HuH-7.5 (cell line): ENCODE measurements around the gene MICAL3.

ENCODE experiments used
- DNase-seq: peaks from one replicate; pipeline ENCODE4 v3.0.0; 2011; ENCODE audit warnings: low spot score

The MICAL3 gene

DNA sequence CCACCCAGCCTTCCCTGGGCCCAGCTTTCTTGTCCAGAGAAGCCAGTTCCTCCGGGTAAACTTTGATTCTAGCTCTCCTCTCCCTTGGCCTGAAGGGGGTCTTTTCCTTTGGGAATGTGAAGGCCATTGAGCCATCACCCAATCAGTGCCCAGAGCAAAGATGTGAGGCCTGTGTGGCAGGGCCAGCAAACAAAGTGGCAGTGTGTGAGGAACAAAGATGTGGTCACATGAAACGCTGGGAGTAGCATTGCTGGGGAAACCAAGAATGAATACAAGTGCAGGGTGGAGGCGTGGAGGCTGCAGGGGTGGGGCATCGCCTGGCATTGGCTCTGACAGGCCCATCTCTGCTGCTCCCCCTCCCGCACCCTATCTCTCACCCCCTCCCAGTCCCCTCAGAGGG, 158.2 kb downstream of the MICAL3 start:
- no peak for DNase-seq

DNA sequence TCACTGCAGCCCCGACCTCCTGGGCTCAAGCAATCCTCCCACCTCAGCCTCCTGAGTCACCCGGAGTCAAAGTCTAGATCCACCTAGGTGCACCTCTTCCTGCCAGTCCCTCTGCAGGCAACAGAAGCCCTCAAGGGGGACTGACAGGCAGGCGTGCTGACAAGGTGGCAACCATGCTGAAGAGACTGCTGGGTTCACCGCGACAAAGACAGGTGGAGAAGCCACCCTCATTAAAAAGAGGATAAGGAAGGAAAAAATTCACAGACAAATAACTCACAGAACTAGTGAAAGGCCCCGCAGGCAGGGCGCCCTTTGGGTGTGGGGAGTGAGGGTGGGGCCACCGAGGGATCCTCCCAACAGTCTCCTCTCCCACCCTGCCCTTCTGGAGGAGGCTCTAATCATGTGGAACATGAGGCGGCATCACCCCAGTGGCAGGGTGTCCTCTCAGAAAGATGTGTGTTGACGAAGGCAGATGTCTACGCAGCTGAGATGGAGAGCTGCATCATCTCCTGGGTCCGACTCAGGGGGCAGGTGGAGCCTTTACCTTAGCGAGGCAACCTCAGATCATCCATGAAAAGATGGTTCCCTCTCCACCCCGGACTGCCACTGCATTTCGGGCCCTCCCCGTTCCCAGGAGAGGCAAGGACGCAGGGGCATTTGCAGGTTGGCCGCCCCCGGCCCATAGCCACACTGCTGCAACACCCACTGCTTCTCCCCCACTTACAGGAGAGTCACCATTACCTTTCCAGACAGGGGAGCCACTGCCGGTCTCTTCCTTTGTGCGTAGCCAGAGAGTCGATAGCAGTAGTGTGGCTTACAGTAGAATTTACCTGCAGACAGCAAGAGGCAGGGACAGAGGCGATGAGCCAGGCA, 158.9 kb downstream of the MICAL3 start:
- no peak for DNase-seq

DNA sequence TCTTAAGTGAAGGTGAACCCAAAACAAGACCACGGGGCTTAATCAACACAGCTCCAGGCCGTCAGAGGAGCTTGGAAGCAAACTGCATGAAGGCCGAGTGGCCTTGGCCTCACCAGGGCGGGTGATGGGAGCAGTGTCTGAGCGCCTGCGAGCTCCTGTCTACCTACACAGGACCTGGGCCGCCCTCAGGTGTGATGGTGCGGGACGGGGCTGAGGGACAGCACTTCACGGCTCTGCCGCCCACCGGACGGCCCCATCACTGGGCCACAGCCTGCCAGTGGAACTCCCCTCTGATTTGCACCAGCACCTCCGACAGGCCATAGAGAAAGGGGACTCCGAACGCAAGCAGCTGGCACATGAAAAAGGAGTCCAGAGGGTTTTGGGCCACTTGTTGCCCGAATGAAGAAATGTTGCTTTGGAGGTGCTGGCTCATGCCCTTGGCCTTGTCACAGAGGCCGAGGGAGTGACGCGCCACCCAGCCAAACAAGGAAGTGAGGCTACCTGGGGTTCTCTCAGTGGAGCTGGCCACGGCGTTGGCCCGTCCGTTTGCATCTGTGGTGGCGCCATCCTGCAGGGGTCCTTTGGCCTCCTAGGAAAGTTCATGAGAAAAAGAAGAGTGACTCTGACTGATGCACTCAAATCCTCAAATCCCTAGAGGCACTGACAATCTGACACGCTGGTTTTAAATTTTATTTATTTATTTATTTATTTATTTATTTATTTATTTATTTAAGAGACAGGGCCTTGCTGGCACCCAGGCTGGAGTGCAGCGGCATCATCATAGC, 159.8 kb downstream of the MICAL3 start:
- no peak for DNase-seq

DNA sequence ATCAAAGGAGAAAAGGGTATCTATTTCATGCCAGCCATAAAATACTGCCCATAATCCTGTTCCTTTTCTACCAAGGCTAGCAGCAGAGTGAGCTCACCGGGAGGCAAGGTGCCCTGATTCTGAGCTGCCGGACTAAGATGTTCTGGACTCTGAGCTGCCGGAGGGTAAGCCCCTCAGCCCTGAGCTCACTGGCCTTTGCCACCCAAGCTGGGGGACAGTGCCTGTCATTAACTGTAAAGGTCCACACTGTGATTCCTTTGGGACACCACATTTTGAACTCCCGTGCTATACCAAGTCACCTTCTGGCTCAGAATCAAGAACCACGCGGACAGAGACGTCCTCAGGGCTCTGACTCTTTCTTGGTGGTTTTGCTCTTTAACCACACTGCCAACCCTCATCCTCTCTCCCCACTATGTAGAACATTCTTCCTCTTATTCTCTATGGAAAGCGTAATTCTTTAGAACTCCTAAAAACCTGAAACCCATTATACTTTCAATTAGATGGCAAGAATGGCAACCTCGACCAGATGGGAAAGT, 161.6 kb downstream of the MICAL3 start:
- no peak for DNase-seq

DNA sequence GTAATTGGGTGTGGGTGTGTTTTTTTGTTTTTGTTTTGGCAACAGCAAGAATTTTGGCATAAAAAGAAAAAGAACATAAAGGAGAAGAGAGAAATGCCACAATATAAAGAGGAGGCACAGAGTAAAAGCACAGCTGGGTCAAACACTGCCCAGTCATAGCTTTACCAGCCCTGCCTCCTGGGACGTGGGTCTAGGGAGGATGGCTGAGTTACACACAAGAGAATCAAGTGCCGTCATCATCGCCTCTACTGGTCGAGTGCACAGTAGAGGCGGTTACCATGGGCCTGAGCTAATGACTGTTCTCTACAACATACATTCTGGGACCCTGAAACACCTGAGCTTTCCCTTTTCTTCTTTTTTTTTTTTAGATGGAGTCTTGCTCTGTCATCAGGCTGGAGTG, 162.5 kb downstream of the MICAL3 start:
- DNase-seq: no peak

DNA sequence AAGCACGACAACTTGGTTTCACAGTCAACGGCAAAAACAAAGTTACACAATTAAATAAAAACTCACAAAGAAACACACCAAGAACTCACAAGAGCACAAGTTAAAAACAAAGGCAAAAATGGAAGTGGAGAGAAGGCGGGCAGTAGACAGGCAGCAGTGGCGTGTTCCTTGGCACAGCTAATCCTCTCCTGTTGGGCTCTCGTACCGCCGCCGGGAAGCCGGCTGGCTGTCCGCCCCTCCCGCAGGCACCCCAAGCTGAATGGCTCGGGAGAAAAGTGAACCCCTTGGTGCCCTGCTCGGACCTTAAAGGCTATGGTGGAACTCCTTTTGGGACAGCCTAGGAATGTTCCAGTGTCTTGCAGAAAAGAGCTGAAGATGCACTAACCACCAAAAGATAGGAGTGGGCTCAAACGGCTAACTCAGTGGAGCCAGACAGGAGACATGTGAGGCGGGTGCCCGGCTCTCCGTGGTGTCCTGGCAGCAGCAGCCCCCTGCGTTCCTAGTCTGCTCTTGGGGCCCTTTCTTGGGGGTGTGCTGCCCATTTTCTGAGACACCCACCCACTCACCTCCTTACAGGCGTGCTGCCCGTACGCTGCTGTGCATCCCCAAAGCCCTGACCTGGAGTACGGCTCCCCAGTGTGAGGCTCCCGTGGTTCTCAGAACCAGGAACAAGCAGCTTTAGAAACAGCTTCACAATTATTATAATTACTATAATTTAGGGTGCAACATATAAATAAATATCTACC, 164.0 kb downstream of the MICAL3 start:
- no peak for DNase-seq

DNA sequence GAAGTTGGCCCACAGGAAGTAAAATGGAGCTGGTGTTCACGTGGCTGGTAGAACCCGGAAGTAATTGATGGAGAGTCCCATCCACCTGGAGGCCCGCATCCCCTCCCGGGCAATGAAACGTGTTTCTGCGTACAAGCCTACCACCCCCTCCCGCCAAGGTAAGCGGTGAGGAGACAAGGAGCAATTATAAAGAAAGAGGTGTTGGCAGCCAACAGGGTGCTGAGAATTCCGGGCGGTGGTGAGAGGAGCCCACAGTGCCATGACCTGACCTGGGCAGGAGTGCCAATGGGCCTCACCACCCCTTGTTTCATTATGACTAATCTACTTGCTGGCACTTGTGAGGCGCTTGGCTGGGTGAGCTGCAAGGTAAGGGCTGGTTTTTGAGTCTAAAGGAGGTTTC, 166.3 kb downstream of the MICAL3 start:
- no peak for DNase-seq

DNA sequence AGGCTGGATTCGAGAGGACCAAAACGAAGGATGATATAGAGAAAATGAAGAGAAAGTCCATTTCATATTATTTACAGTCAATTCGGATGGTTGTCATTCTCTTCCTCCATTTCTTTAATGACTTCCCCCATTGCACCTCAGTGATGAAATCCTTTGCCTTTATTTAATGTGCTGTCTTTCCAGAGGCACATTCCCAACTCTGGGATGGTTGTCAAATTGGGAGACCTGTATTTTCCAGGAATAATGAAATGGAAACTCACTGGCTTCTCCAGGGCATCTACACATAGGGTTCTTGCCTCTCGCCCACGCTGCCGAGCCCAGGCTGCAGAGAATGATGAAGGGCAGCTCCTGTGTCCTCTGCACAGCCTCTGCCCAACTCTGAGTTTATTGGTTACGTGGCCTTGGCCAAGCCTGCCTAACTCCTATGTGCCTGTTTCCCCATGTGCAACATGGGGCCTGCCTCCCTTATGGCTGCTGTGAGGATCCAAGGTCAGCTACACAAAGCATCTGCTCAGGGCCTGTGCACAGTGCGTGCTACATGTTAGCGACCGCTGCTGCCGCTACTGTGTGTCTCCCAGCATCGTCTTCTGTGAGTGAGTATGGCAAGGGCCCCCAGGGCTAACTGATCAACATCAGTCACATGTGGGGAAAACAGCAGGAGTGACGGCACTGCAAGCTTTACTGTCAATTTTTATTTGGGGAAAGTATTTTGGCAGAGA, 168.6 kb downstream of the MICAL3 start:
- no peak for DNase-seq

DNA sequence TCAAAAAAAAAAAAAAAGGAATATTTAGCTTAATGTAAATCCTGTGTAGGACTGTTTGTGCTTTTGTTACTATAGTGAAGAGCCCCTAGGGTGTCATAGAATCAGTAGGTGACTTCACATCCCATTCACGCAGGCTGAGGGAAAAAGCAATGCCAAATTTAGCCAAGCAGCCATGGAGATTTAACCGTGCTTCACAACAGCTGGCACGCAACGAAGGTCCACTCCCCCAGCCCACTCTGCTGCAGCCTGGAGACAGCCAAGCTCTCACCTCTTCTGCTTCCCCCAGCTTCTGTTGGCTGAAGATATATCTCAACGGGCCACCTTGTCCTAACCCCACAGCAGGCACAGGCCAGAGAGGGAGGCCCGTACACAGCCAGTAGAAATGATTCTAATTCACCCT, 171.3 kb downstream of the MICAL3 start:
- no peak for DNase-seq

DNA sequence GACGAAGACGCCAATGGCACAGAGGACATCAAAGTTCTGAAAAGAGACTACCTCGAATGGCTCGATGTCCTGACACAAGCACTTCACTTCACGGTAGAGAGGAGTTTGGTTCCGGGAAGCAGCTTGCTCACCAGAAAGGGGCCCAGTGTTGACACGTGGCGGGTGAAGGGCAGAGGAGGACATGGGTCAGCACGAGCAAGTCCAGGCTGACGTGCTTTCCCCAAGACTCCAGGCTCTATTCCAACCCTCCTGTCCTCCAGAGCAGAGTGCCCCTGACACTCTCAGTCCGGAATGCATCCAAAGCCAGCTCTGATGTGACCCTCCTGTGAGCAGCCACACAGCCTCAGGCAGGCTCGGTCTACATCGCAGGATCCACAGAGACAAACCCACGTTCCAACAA, 172.6 kb downstream of the MICAL3 start:
- no peak for DNase-seq

DNA sequence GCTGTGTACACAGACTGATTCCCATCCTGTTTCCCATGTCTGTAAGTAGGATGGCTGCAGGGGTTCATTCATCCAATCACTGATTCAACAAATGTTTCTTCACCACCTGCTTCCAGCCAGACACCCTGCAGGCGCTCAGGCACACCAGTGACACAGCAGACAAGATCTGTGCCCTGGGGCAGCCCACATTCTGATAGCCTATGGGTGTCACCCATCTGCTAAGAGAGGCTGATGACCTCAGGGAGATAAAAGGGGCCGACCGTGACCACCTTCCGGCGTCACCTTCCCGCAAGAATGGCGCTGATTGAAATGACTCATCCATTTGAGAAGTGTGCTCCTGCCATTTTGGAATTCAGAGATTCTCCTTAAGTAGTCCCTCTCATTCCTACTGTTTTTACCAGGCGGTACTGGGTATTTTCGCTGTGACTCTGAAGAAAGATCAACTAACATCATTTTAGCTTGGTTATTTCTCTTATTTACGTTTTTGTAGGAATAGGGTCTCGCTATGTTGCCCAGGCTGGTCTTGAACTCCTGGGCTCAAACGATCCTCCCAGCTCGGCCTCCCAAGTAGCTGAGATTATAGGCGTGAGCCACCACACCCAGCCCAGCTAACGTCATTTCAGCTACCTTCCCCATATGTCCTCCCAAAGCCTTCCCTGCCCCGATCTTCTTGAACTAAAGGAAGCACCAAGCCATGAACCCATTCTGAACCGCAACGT, 176.8 kb downstream of the MICAL3 start:
- no peak for DNase-seq

DNA sequence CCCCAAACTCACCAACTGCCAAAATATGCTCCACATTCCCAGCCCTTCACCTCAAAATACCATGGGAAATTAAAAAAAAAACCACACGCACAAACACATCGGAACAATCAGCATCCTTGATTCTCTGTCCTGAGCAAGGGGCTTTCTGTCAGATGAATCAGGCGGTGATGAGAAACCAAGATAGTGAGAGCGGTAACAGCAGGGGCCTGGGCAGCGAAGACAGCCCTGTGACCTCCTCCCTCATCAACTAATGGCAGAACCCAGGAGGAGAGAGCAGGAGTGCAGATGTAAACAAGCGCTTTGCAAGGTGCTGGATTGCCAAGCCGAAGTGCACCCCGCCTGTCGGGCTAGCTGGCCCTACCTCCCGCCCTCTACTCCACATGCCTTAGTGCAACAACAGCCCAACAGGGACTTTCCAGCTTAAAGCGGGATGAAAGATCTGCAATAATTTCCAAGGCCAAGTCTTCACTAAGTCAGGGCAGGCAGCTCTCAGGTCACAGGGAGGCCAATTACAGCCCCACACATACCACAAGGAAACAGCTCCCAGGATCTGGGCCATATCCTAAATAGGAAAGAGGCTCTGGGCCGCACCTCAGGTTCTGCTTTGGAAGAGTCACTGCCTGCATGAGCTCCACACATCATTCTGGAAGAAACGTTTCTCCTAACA, 177.9 kb downstream of the MICAL3 start:
- DNase-seq: no peak

DNA sequence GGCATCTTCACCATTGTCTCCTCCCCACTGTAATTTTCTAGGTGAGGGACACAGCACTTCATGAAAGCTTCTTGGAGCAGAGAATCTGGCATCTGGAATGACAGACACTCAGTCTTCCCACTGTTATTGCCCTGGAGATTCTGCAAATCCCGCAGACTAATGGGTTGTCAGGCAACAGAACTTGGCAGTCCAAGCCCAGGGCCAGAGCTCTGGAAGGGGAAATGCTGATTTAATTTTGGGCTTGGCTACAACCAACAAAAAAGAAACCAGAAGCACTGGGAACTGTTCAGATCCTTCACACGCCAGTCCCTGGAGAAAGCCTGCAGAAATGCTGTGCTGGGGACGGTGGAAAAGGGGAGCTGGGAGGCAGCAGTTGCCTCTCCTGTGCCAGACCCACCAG, 178.6 kb downstream of the MICAL3 start:
- no peak for DNase-seq

DNA sequence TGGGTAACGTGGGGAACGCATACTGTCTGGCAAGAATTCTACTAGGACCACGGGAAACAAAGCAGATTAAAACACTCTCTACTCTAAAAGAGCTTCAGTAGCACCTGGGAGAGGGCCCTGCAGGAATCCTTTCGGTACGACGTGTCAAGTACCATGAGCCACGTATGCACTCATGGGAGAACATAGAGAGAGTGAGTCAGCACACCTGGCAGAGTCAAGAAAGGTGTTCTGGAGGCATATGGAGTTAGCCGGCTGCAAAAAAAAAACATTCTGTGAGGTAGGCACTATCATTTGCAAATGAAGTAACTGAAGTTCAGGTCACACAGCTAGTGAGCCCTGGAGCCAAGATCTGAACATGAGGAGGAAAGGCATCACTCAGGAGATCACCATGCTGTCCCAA, 179.0 kb downstream of the MICAL3 start:
- DNase-seq: no peak

DNA sequence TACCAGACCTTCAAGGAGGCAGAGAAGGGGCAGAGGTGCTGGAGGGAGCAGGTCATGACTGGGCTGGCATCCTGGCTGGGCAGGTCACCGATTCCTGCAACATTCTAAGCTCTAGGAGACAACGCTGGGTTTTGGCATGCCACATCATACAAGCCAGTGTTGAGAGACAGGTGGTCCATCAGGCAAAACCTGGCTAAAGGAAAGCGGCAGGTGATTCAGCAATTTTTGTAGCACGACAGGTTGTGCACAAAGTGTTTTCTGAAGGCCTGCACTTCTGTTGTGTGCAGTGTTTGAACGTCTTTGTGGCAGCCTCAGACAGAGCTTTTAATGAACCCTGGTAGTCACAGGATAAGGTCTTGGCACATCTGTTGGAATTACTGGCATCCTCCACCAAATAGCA, 180.2 kb downstream of the MICAL3 start:
- no peak for DNase-seq

DNA sequence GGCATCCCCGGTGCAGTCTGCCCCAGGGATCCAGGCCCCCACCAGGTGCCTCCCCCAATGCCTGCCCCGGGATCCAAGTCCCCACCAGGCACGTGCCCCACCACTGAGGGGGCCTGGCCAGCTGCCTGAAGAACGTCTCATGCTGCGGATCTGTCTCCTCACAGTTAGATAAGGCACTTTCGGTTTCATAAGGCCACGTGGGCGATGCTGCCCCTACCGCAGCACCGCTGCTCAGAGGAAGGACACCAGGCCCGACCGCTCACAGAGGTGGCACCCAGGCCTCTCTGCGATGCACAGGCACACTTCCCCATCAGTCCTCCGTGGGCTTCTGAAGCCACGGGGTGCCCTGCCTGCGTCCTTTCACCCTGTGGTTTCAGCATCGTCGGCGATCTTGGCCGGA, 182.0 kb downstream of the MICAL3 start:
- DNase-seq: no peak

DNA sequence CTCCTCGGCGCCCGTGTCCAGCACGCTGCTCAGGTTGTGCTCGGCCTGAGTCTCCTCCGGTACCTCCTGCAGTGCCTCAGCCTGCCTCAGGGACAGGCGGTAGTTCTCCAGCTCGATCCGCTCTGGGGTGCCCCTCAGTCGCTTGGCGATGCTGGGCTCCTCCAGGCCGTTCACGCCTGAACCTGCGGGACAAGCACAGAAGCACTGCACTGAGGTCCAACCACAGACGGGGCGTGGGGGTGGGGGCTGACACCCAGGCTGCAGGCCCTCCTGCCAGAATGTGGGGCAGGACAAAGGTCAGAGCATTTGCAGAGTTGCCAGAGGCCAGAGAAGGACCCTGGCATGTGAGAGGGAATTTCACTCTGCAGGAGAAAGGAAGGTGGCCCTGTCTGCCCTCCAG, 182.5 kb downstream of the MICAL3 start:
- no peak for DNase-seq

DNA sequence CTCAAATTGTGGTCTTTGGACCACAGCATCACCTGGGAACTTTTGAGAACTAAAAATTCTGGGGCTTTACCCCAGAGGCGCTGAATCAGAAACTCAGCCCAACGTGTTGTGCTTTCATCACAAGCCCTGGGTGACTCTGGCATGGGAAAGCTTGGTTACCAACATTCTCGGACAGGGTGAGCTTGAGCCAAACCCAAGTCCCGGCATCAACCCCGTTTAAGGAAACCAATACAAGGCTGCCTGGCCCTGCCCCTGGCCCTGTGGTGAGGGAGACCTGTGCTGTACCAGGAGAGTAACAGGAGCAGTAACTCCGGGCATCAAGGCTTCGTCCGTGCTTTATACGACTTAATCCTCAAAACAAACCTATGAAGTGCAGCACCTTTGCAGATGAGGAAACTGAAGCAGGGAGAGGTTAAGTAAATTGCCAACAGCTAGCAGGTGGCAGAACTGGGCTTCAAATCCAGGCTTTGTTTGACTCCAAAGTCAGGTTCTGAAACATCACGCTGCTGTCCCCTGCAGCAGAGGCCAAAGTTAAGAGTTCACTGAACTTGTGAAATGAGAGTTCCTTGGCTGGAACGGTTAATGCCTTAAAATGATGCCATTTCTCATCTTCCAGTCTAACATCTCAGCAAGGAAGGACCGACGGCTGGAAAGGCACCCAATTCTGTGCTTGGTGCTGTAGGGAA, 186.0 kb downstream of the MICAL3 start:
- no peak for DNase-seq

DNA sequence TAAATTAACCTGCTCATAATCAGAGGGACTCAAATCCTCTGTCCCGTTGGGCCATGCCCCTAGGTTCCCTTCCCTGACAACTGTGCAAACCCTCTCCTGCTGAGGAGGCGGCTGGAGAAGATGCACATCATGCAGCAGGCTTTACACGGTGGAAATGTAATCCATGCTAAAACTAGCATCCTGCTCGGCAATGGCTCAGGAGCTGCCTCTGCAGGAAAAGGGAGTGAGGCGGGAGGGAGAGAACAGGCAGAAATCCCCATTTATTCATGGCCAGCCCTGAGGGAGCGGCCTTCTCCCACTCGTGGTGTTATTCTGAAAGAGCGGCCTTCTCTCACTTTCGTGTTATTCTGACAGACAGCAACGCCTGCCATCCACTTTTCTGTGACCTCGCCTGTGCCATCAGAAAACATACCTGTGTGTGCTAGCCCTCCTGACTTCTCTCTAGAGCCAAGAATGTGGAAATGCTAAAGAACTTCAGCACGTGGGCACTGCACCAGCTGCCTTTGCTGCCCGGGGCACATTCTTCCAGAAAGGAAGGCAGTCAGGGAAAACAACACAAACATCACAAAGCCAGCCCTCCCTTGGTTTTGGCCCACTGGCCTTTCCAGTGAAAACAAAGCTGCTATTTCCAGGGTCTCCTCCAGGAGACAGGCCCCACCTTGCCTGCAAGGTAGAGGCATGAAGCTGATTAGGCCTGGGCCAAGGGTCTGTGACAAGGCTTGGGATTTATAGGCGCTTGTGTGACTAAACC, 187.2 kb downstream of the MICAL3 start:
- DNase-seq: no peak
